Nephron (organoid): ENCODE data around the gene LMX1B.

Experiments
- H3K27ac Mint-ChIP-seq, 3 experiments: 2 replicates each; pipeline ENCODE4 v1.8.0; 2020; ENCODE audit warnings: mixed read lengths in 3 of 3, mild to moderate bottlenecking in 2 of 3, moderate library complexity in 1 of 3
- H3K27me3 Mint-ChIP-seq: 2 replicates; pipeline ENCODE4 v1.8.0; 2021; ENCODE audit warnings: low read depth, mild to moderate bottlenecking, moderate library complexity, mixed read lengths
- H3K36me3 Mint-ChIP-seq: 2 replicates; pipeline ENCODE4 v1.8.0; 2020; ENCODE audit warnings: low read depth, mixed read lengths
- H3K4me1 Mint-ChIP-seq: 2 replicates; pipeline ENCODE4 v1.8.0; 2020; ENCODE audit warnings: mixed read lengths
- H3K4me3 Mint-ChIP-seq, 3 experiments: 2 replicates each; pipeline ENCODE4 v1.8.0; 2020; ENCODE audit warnings: mild to moderate bottlenecking in 3 of 3, mixed read lengths in 3 of 3, moderate library complexity in 2 of 3
- H3K9me3 Mint-ChIP-seq: 2 replicates; pipeline ENCODE4 v1.8.0; 2020; ENCODE audit warnings: mixed read lengths
- CTCF ChIP-seq, 3 experiments: fragments of 200-600 bp; sonication (generic); IDR thresholded peaks; one replicate each; pipeline ENCODE4 v1.5.0; 2021; ENCODE audit warnings: antibody characterized with exemption in 3 of 3; ENCODE audit not compliant: unreplicated experiment in 3 of 3

The LMX1B gene

GRCh38 chr9:126587187-126588185 lies 26.2 kb upstream of the LMX1B start:
- Mint-ChIP-seq H3K27me3 (peaks cover 37% of the 10 kb centered on the region), H3K4me3 (no peak overlapping the region), H3K36me3 (no peaks in the 10 kb centered on the region), H3K4me1 (peaks cover 29% of the 10 kb centered on the region), H3K9me3 (no peaks in the 10 kb centered on the region), H3K27ac (peak overlapping the region in 2 of 3 experiments; percentile 43 to 46)
- TF ChIP-seq CTCF (IDR thresholded peaks at IDR 0.05; ENCODE audit: unreplicated experiment in 3 of 3) = no peak

GRCh38 chr9:126588491-126589168 lies 25.1 kb upstream of the LMX1B start:
- Mint-ChIP-seq H3K36me3 (no peaks in the 10 kb centered on the region), H3K4me3 (no peak overlapping the region), H3K27ac (no peak overlapping the region), H3K27me3 (peaks cover 28% of the 10 kb centered on the region), H3K4me1 (peaks cover 29% of the 10 kb centered on the region), H3K9me3 (no peaks in the 10 kb centered on the region)
- no peak for TF ChIP-seq CTCF (IDR thresholded peaks at IDR 0.05; ENCODE audit: unreplicated experiment in 3 of 3)

DNA sequence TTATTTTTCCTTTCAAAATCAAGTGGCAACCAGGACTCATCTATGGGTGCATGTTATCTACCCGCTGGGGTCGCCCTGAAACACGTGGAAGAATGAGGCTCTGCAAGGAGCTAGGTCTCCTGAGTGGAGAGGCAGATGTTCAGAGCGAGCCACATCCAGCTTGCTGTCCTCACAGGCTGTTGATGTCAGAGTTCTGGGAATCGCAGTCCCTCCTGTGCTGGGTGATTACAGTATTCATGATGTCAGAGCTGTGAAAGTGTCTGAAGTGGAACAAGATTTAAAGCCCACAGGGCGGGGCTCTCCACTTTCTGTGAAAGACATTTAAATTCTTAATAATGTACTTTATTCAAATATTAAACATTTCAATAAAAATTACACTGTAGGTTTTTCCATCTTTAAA lies 24.4 kb upstream of the LMX1B start:
- Mint-ChIP-seq H3K27me3 (peaks cover 28% of the 10 kb centered on the region), H3K27ac (no peak overlapping the region), H3K9me3 (no peaks in the 10 kb centered on the region), H3K4me1 (peaks cover 29% of the 10 kb centered on the region), H3K36me3 (no peaks in the 10 kb centered on the region), H3K4me3 (no peak overlapping the region)
- TF ChIP-seq CTCF (IDR thresholded peaks at IDR 0.05; ENCODE audit: unreplicated experiment in 3 of 3) = no peak

DNA sequence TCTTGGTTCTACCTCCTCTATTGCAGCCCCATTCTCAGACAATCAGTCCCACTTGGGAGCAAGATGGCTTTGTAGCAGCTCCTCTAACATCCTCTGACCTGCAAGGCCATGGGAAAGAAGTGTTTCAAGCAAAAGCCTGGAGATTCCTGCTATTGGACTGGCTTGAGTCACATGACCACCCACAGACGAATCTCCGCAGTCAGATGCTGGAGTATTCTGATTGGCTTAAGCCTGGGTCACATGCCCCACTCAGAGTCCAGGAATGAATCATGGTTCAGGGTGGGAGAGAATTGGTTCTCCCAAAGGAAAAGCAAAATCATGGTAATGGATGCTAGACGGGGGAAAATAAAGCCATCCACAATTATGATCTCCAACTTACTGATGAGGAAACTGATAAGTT lies 22.6 kb upstream of the LMX1B start:
- Mint-ChIP-seq H3K27me3 (peaks cover 21% of the 10 kb centered on the region), H3K36me3 (no peaks in the 10 kb centered on the region), H3K4me3 (no peak overlapping the region), H3K9me3 (no peaks in the 10 kb centered on the region), H3K27ac (no peak overlapping the region), H3K4me1 (peaks cover 21% of the 10 kb centered on the region)
- TF ChIP-seq CTCF (IDR thresholded peaks at IDR 0.05; ENCODE audit: unreplicated experiment in 3 of 3) = no peak

DNA sequence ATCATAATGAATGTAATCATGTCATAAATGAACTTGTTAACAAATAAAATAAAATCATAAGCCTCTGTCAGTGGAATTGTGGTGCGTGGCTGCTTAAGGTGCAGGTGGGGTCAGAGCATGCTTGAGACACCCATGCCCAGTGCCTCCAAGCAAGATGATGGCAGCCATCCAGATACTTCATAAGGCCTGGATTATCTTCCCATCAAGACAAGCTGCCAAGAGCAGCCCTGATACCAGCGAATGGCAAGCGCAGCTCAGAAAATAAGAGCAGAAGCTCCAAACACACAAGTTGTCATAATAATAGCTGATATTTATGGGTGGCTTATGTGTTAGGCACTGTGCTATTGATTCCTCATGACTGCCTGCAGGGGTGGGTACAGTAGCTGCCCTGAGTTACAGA lies 21.8 kb upstream of the LMX1B start:
- TF ChIP-seq CTCF (IDR thresholded peaks at IDR 0.05; ENCODE audit: unreplicated experiment in 3 of 3) = no peak
- Mint-ChIP-seq H3K27ac (no peak overlapping the region), H3K4me1 (peaks cover 14% of the 10 kb centered on the region), H3K4me3 (no peak overlapping the region), H3K9me3 (no peaks in the 10 kb centered on the region), H3K36me3 (no peaks in the 10 kb centered on the region), H3K27me3 (peaks cover 17% of the 10 kb centered on the region)
